Glutamatergic neuron (in vitro differentiated cells): ENCODE measurements around the gene CCNK. TPM values are rescaled to one million over a fixed set of nuclear protein-coding genes. Genes with fewer than 3 reads are reported as not detected.

Experiments
- DNase-seq: peaks from one replicate; pipeline ENCODE4 v3.0.0; 2022
- H3K27ac Mint-ChIP-seq: one replicate; pipeline ENCODE4 v1.8.0; 2020; ENCODE audit warnings: mild to moderate bottlenecking, mixed read lengths, inconsistent platforms; ENCODE audit not compliant: unreplicated experiment
- H3K27me3 Mint-ChIP-seq: one replicate; pipeline ENCODE4 v1.8.0; 2020; ENCODE audit warnings: mild to moderate bottlenecking, moderate library complexity, mixed read lengths, inconsistent platforms; ENCODE audit not compliant: unreplicated experiment
- H3K36me3 Mint-ChIP-seq: one replicate; pipeline ENCODE4 v1.8.0; 2020; ENCODE audit warnings: mild to moderate bottlenecking, mixed read lengths, inconsistent platforms; ENCODE audit not compliant: unreplicated experiment
- H3K4me1 Mint-ChIP-seq: one replicate; pipeline ENCODE4 v1.8.0; 2020; ENCODE audit warnings: mild to moderate bottlenecking, low read depth, mixed read lengths, inconsistent platforms; ENCODE audit not compliant: unreplicated experiment
- H3K4me3 Mint-ChIP-seq: one replicate; pipeline ENCODE4 v1.8.0; 2020; ENCODE audit warnings: mild to moderate bottlenecking, mixed read lengths, inconsistent platforms; ENCODE audit not compliant: unreplicated experiment
- H3K9me3 Mint-ChIP-seq: one replicate; pipeline ENCODE4 v1.8.0; 2020; ENCODE audit warnings: mild to moderate bottlenecking, moderate library complexity, mixed read lengths, inconsistent platforms; ENCODE audit not compliant: unreplicated experiment
- long read RNA-seq: library from polyadenylated mRNA; unstranded; transcript quantifications from one replicate; pipeline ENCODE4 v2.0.0, GENCODE V29; 2020; ENCODE audit not compliant: unreplicated experiment
- total RNA-seq: library from RNA; stranded (reverse); fragmentation: NEBNext Ultra II Directional; extraction: Animal tissue kit (Norgen Biotek cat#: 25700); gene quantifications from one replicate; pipeline ENCODE4 v1.2.1, GENCODE V29; 2021; ENCODE audit not compliant: unreplicated experiment
- TF ChIP-seq, protein P1 (sequence below): fragments of 200-600 bp; sonication (generic); IDR thresholded peaks from one replicate; pipeline ENCODE4 v1.5.0; 2021; ENCODE audit not compliant: partially characterized antibody, unreplicated experiment

CCNK gene
- 47.2 TPM for total RNA-seq
- long read RNA-seq, partial matches to known transcripts = 0 of 3 reads
- long read RNA-seq, other reads (novel, unspliced or antisense) = 2 of 3 reads

GRCh38 chr14:99480917-99481744 lies at the start of gene CCNK:
TSS of gene CCNK (plus strand) at chr14:99481409. CDS start at chr14:99492678, 11,269 bp downstream.
- DNase-seq = peak; percentile 99
- Mint-ChIP-seq H3K27ac (peak within 1 kb of the TSS; percentile 77), H3K9me3 (peaks cover 5% of the 10 kb centered on the region), H3K4me3 (peak within 1 kb of the TSS; percentile 98), H3K36me3 (no peaks in the 10 kb centered on the region), H3K4me1 (peaks cover 11% of the 10 kb centered on the region), H3K27me3 (peaks cover 10% of the 10 kb centered on the region)
- TF ChIP-seq, protein P1, sequence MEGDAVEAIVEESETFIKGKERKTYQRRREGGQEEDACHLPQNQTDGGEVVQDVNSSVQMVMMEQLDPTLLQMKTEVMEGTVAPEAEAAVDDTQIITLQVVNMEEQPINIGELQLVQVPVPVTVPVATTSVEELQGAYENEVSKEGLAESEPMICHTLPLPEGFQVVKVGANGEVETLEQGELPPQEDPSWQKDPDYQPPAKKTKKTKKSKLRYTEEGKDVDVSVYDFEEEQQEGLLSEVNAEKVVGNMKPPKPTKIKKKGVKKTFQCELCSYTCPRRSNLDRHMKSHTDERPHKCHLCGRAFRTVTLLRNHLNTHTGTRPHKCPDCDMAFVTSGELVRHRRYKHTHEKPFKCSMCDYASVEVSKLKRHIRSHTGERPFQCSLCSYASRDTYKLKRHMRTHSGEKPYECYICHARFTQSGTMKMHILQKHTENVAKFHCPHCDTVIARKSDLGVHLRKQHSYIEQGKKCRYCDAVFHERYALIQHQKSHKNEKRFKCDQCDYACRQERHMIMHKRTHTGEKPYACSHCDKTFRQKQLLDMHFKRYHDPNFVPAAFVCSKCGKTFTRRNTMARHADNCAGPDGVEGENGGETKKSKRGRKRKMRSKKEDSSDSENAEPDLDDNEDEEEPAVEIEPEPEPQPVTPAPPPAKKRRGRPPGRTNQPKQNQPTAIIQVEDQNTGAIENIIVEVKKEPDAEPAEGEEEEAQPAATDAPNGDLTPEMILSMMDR = no peak

- no peak overlapping the region for H3K4me3 Mint-ChIP-seq
- peaks cover 2% of the 10 kb centered on the region for H3K9me3 Mint-ChIP-seq
Measured at GRCh38 chr14:99431986-99432385, 49.2 kb upstream of the CCNK start.

DNA sequence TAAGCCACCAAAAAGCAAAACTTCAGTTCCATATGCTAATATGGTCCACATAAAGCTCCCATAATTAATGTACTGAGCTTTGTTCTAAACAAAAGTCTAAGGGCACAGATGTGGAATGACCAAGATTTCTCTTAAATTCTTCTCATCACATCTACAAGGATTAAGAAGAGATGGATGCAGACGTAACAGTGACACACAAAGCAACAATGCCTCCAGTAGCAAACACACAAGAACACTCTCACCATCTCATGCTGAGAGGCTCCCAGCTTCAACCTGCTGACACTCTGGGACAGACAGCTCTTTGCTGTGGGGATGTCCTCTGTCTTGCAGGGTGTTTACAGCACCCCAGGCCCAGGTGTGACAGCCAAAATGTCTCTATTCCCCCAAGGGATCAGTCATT lies 48.7 kb upstream of the CCNK start:
- Mint-ChIP-seq H3K4me3 (no peak overlapping the region), H3K9me3 (peaks cover 2% of the 10 kb centered on the region), H3K36me3 (peaks cover 12% of the 10 kb centered on the region), H3K4me1 (no peaks in the 10 kb centered on the region), H3K27me3 (no peaks in the 10 kb centered on the region), H3K27ac (no peak overlapping the region)
- no peak for DNase-seq
- TF ChIP-seq, protein P1 = no peak

More at GRCh38 chr14:99431986-99432385, 49.2 kb upstream of the CCNK start:
- DNase-seq = no peak
- Mint-ChIP-seq H3K27me3 (no peaks in the 10 kb centered on the region), H3K4me1 (no peaks in the 10 kb centered on the region), H3K36me3 (peaks cover 12% of the 10 kb centered on the region), H3K27ac (no peak overlapping the region)
- TF ChIP-seq, protein P1 = no peak

GRCh38 chr14:99435327-99435726 lies 45.9 kb upstream of the CCNK start:
- H3K27me3 Mint-ChIP-seq = no peaks in the 10 kb centered on the region
- no peak overlapping the region for H3K4me3 Mint-ChIP-seq
- H3K9me3 Mint-ChIP-seq = peaks cover 3% of the 10 kb centered on the region
- peaks cover under 1% of the 10 kb centered on the region for H3K4me1 Mint-ChIP-seq
- no peaks in the 10 kb centered on the region for H3K36me3 Mint-ChIP-seq
- no peak for DNase-seq
- no peak overlapping the region for H3K27ac Mint-ChIP-seq
- TF ChIP-seq, protein P1 = no peak
